Activated CD4-positive, alpha-beta T cell treated with anti-CD3 and anti-CD28 coated beads, Interleukin-2, amount 10 ng/mL, durations not matched to agents 7 days and 5 days (primary cell): Measurements from ENCODE around the gene LGALS7. TPM values are rescaled to one million over a fixed set of nuclear protein-coding genes. Genes with fewer than 3 reads are reported as not detected.
"Not testable (repeated sequence)": the region's sequence is repeated elsewhere in the genome, so short reads cannot be mapped to it uniquely, and the experiment has no call there.

Experiments used
- CTCF ChIA-PET: fragments of 350-600 bp; sonication (Branson Sonifier 250); formaldehyde crosslinking; loops from one replicate; lab custom pipeline; 2021; ENCODE audit warnings: antibody characterized with exemption; lab: Charles Lee
- POLR2A ChIA-PET: fragments of 350-600 bp; sonication (Branson Sonifier 250); formaldehyde crosslinking; loops from one replicate; lab custom pipeline; 2021; ENCODE audit warnings: antibody characterized with exemption; lab: Charles Lee
- DNase-seq: peaks from one replicate; pipeline ENCODE4 v3.0.0-alpha.2; 2020
- H3K27ac Mint-ChIP-seq: one replicate; pipeline ENCODE4 v1.8.0; 2021; ENCODE audit warnings: mild to moderate bottlenecking, moderate library complexity, mixed read lengths
- H3K27me3 Mint-ChIP-seq: one replicate; pipeline ENCODE4 v1.8.0; 2021; ENCODE audit warnings: mixed read lengths
- H3K36me3 Mint-ChIP-seq: one replicate; pipeline ENCODE4 v1.8.0; 2021; ENCODE audit warnings: low read depth, mixed read lengths
- H3K4me1 Mint-ChIP-seq: one replicate; pipeline ENCODE4 v1.8.0; 2021; ENCODE audit warnings: mixed read lengths
- H3K4me3 Mint-ChIP-seq: one replicate; pipeline ENCODE4 v1.8.0; 2021; ENCODE audit warnings: mild to moderate bottlenecking, moderate library complexity, mixed read lengths
- H3K9me3 Mint-ChIP-seq: one replicate; pipeline ENCODE4 v1.8.0; 2021; ENCODE audit warnings: mixed read lengths
- total RNA-seq, 2 experiments: library from RNA; stranded (reverse); gene quantifications; one replicate each; pipeline ENCODE4 v1.2.3, GENCODE V29; 2021

Gene LGALS7
- total RNA-seq, 2 experiments from 2014 or later = not detected

GRCh38 chr19:38781058-38781457, 7.7 kb upstream of the LGALS7 start:
- CTCF ChIA-PET = interaction anchor here (2.2 kb wide), 1 partner anchor 11 kb away, joined by 6 read pairs; no protein-coding TSS in a partner anchor
- H3K4me3 Mint-ChIP-seq = no peak overlapping the region
- no peaks in the 10 kb centered on the region for H3K9me3 Mint-ChIP-seq
- peaks cover 3% of the 10 kb centered on the region for H3K4me1 Mint-ChIP-seq
- H3K27ac Mint-ChIP-seq = no peak overlapping the region
- no peak for DNase-seq
- peaks cover 15% of the 10 kb centered on the region for H3K27me3 Mint-ChIP-seq
- no peaks in the 10 kb centered on the region for H3K36me3 Mint-ChIP-seq
- POLR2A ChIA-PET = no interaction called here

GRCh38 chr19:38780443-38780842, 7.1 kb upstream of the LGALS7 start:
- CTCF ChIA-PET = no interaction called here

GRCh38 chr19:38778733-38779132, 5.4 kb upstream of the LGALS7 start:
- Mint-ChIP-seq H3K36me3 (no peaks in the 10 kb centered on the region), H3K9me3 (no peaks in the 10 kb centered on the region), H3K4me3 (no peak overlapping the region), H3K27me3 (peaks cover 15% of the 10 kb centered on the region), H3K4me1 (peaks cover 1% of the 10 kb centered on the region), H3K27ac (no peak overlapping the region)
- CTCF ChIA-PET = interaction anchor here (0.6 kb wide), 1 partner anchor 35 kb away, joined by 4 read pairs; no protein-coding TSS in a partner anchor
- DNase-seq = no peak
- POLR2A ChIA-PET = no interaction called here

More at GRCh38 chr19:38780443-38780842, 7.1 kb upstream of the LGALS7 start:
- POLR2A ChIA-PET = no interaction called here
- DNase-seq = no peak
- no peaks in the 10 kb centered on the region for H3K36me3 Mint-ChIP-seq
- no peak overlapping the region for H3K4me3 Mint-ChIP-seq
- H3K27ac Mint-ChIP-seq = no peak overlapping the region
- no peaks in the 10 kb centered on the region for H3K9me3 Mint-ChIP-seq
- peaks cover 15% of the 10 kb centered on the region for H3K27me3 Mint-ChIP-seq
- peaks cover 3% of the 10 kb centered on the region for H3K4me1 Mint-ChIP-seq

- ChIA-PET POLR2A (no interaction called here), CTCF (no interaction called here)
- H3K4me3 Mint-ChIP-seq = no peak overlapping the region
- peaks cover 5% of the 10 kb centered on the region for H3K27me3 Mint-ChIP-seq
- H3K36me3 Mint-ChIP-seq = no peaks in the 10 kb centered on the region
- H3K9me3 Mint-ChIP-seq = no peaks in the 10 kb centered on the region
- peaks cover 4% of the 10 kb centered on the region for H3K4me1 Mint-ChIP-seq
- no peak overlapping the region for H3K27ac Mint-ChIP-seq
- DNase-seq = no peak
Observed at GRCh38 chr19:38774181-38774950, 1.0 kb upstream of the LGALS7 start.

GRCh38 chr19:38771569-38771968, 1.7 kb downstream of the LGALS7 start:
- H3K4me1 Mint-ChIP-seq, H3K36me3 Mint-ChIP-seq, POLR2A ChIA-PET, H3K4me3 Mint-ChIP-seq, DNase-seq, H3K27me3 Mint-ChIP-seq, H3K9me3 Mint-ChIP-seq, CTCF ChIA-PET, H3K27ac Mint-ChIP-seq: not testable (repeated sequence)

- POLR2A ChIA-PET, CTCF ChIA-PET, H3K36me3 Mint-ChIP-seq: not testable (repeated sequence)
Observed at GRCh38 chr19:38770949-38771275, 2.4 kb downstream of the LGALS7 start.

GRCh38 chr19:38770228-38770948, 2.9 kb downstream of the LGALS7 start:
- POLR2A ChIA-PET, DNase-seq, H3K4me3 Mint-ChIP-seq, H3K4me1 Mint-ChIP-seq, H3K9me3 Mint-ChIP-seq, H3K36me3 Mint-ChIP-seq, H3K27me3 Mint-ChIP-seq, H3K27ac Mint-ChIP-seq: not testable (repeated sequence)
- CTCF ChIA-PET = interaction anchor here (0.7 to 1.6 kb wide), 22 partner anchors 9 to 153 kb away, joined by 3 to 10 read pairs (median 4); partner anchors contain the start of gene MAP4K1

More at GRCh38 chr19:38770949-38771275, 2.4 kb downstream of the LGALS7 start:
- not testable (repeated sequence) for H3K27me3 Mint-ChIP-seq, H3K27ac Mint-ChIP-seq, H3K4me3 Mint-ChIP-seq, H3K4me1 Mint-ChIP-seq, DNase-seq, H3K9me3 Mint-ChIP-seq

GRCh38 chr19:38769635-38770211, 3.6 kb downstream of the LGALS7 start:
- CTCF ChIA-PET = interaction anchor here (0.6 to 1.6 kb wide), 31 partner anchors 8 to 161 kb away, joined by 3 to 10 read pairs (median 3); partner anchors contain the start of genes MAP4K1, MRPS12 and SARS2
- Mint-ChIP-seq H3K4me3 (peak overlapping the region; percentile 57), H3K4me1 (peaks cover 9% of the 10 kb centered on the region), H3K36me3 (no peaks in the 10 kb centered on the region), H3K27ac (peak overlapping the region; percentile 84), H3K9me3 (no peaks in the 10 kb centered on the region), H3K27me3 (peaks cover 2% of the 10 kb centered on the region)
- POLR2A ChIA-PET = interaction anchor here (1.2 kb wide), 1 partner anchor 9 kb away, joined by 3 read pairs; no protein-coding TSS in a partner anchor
- peak; percentile 91 for DNase-seq

GRCh38 chr19:38766276-38767047, 6.9 kb downstream of the LGALS7 start:
- Mint-ChIP-seq H3K9me3 (no peaks in the 10 kb centered on the region), H3K27me3 (peaks cover 2% of the 10 kb centered on the region), H3K4me1 (peaks cover 10% of the 10 kb centered on the region), H3K36me3 (no peaks in the 10 kb centered on the region), H3K4me3 (no peak overlapping the region), H3K27ac (no peak overlapping the region)
- POLR2A ChIA-PET = no interaction called here
- DNase-seq = no peak
- CTCF ChIA-PET = no interaction called here

- ChIA-PET POLR2A (no interaction called here), CTCF (no interaction called here)
- Mint-ChIP-seq H3K27me3 (peaks cover 2% of the 10 kb centered on the region), H3K36me3 (no peaks in the 10 kb centered on the region), H3K27ac (no peak overlapping the region), H3K4me1 (peaks cover 11% of the 10 kb centered on the region), H3K4me3 (no peak overlapping the region), H3K9me3 (no peaks in the 10 kb centered on the region)
- DNase-seq = no peak
Observed at GRCh38 chr19:38765214-38765613, 8.1 kb downstream of the LGALS7 start.

- H3K4me1 Mint-ChIP-seq = peaks cover 4% of the 10 kb centered on the region
- POLR2A ChIA-PET = no interaction called here
- H3K36me3 Mint-ChIP-seq = no peaks in the 10 kb centered on the region
- no peak for DNase-seq
- H3K9me3 Mint-ChIP-seq = no peaks in the 10 kb centered on the region
- CTCF ChIA-PET = interaction anchor here (0.6 kb wide), 1 partner anchor 102 kb away, joined by 4 read pairs; no protein-coding TSS in a partner anchor
- no peak overlapping the region for H3K4me3 Mint-ChIP-seq
- H3K27me3 Mint-ChIP-seq = peaks cover 2% of the 10 kb centered on the region
- H3K27ac Mint-ChIP-seq = no peak overlapping the region
Observed at GRCh38 chr19:38763795-38764220, 9.5 kb downstream of the LGALS7 start.

- POLR2A ChIA-PET = interaction anchor here (0.6 kb wide), 2 partner anchors 42 to 120 kb away, joined by 3 to 6 read pairs; no protein-coding TSS in a partner anchor
- H3K4me1 Mint-ChIP-seq, H3K27me3 Mint-ChIP-seq, DNase-seq, H3K36me3 Mint-ChIP-seq, H3K27ac Mint-ChIP-seq, CTCF ChIA-PET, H3K4me3 Mint-ChIP-seq, H3K9me3 Mint-ChIP-seq: not testable (repeated sequence)
Observed at GRCh38 chr19:38761884-38762389, 11.4 kb downstream of the LGALS7 start.
